C4-2B (cell line): Measurements from ENCODE around the gene SRSF5.

Source experiments
- H3K27ac ChIP-seq: fragments of 450-650 bp; 2 replicates; pipeline ENCODE4 v1.5.1; 2017
- ZFX ChIP-seq: fragments of 450-650 bp; IDR thresholded peaks from 2 replicates; pipeline ENCODE4 v1.6.1; 2017
- TF ChIP-seq, protein P1 (sequence below): fragments of 450-650 bp; conservative IDR thresholded peaks from 2 replicates; pipeline ENCODE4 v1.5.1; 2017; ENCODE audit warnings: mild to moderate bottlenecking

The SRSF5 gene

DNA sequence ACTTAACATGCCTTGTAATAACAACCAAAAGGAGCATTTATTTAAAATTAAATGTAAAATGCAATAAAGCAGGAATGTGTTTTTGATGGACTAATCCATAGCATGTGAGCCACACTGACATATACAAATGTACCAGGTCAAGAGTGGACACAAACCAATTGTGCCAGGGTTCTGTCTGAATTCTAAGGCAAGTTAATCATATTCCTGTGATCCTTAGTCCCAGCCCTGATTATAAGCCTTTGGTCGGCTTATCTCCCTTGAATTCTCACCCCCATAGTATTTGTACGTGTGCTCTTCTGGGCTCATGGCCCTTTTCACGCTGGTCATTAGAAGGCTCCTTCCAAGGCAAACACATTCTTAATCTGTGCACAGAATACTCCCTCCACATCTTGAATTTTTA lies 10.6 kb upstream of the SRSF5 start:
- TF ChIP-seq, protein P1, sequence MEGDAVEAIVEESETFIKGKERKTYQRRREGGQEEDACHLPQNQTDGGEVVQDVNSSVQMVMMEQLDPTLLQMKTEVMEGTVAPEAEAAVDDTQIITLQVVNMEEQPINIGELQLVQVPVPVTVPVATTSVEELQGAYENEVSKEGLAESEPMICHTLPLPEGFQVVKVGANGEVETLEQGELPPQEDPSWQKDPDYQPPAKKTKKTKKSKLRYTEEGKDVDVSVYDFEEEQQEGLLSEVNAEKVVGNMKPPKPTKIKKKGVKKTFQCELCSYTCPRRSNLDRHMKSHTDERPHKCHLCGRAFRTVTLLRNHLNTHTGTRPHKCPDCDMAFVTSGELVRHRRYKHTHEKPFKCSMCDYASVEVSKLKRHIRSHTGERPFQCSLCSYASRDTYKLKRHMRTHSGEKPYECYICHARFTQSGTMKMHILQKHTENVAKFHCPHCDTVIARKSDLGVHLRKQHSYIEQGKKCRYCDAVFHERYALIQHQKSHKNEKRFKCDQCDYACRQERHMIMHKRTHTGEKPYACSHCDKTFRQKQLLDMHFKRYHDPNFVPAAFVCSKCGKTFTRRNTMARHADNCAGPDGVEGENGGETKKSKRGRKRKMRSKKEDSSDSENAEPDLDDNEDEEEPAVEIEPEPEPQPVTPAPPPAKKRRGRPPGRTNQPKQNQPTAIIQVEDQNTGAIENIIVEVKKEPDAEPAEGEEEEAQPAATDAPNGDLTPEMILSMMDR, result no peak
- TF ChIP-seq ZFX, result no peak

DNA sequence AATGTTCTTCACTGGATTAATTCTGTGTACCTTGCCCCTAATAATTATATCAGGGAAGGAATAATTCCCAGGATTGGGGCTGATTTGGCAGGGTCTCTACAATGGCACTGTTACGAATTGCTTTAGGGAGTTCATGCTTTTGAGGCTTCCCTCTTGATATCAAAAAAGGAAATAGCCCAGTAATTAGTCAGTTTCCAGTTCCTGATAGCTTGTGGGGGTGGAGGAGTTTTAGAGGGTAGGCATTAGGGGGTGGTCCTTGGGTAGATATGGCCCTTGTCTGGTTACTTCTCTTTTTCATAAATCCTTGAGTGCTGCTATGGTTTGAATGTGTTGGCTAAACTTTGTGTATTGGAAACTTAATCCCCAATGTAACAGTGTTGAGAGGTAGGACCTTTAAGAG lies 6.1 kb upstream of the SRSF5 start:
- no peak for TF ChIP-seq ZFX
- TF ChIP-seq, protein P1, result no peak
- no peak overlapping the region for H3K27ac ChIP-seq

More for the DNA sequence above, 10.6 kb upstream of the SRSF5 start:
- no peak overlapping the region for H3K27ac ChIP-seq

DNA sequence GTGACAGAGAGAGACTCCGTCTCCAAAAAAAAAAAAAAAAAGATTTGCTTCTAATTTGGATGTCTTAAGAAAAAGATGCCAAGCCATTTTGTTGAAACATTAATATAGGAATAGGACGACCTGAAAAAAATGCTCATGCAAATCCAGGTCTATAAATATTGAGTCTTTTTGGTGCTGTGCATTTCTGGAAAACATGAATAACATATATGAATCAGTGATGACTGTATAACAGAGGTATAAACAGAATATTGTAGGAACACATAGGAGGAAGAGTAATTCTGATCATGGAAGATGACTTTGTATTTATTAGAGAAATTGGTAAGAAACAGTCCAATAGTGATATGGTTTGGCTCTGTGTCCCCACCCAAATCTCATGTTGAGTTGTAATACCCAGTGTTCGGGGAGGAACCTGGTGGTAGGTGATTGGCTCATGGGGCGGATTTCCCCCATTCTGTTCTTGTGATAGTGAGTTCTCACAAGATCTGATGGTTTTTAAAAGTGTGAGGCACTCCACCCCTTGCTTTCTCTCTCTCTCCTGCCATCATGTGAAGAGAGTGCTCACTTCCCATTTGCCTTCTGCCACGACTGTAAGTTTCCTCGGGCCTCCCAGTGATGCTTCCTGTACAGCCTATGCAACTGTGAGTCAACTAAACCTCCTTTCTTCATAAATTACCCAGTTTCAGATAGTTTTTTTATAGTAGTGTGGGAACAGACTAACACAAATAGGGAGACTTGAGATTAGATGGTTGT lies 3.0 kb upstream of the SRSF5 start:
- no peak overlapping the region for H3K27ac ChIP-seq
- TF ChIP-seq, protein P1, result no peak
- TF ChIP-seq ZFX, result no peak

DNA sequence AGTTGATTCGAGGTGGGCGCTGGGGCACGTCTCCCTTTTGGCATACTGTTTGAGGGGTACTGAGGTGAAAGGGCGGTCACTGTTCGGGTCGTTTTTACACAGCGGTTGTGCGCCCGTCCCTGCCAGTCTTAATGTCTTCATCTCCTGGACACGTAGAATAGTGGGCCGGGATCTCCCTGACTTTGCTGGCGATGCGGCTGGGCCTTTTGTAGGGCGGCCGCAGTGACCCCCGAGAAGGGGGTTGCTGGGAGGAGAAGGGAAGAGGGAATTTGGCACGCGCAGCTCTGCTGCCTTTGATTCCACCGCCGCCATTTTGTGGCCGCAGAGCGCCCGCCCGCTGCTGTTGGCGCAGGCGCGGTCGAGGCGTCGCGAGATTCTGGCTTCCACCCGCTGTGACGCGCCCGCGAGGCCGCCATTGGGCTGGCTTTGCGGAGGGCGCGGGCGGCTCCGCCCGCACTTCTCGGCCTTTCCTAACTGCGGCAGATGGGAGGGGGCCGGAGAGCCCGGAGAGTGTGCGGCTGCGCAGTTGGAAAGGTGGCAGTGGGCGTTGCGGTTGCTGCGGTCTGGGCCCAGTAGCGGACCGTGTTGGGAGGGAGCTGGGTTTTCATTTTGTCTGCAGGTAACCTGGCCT lies 542 bp downstream of the SRSF5 start:
- TF ChIP-seq, protein P1, result no peak
- TF ChIP-seq ZFX, result no peak
- peak overlapping the region; percentile 99 for H3K27ac ChIP-seq

DNA sequence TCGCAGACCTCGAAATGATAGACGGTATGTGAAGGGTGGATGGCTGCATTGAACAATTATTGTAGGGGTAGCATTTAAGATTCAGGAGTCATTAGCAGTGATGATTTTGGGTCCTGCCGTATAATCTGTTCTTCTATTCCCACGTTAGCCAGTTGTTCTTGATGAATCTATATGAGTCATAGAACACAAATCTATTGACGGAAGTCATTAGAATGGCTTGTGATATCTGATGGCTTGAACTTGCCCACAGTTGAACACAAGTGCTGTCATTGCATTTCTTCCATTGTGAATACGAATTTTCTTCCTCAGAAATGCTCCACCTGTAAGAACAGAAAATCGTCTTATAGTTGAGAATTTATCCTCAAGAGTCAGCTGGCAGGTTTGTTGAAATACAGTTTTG lies 1.9 kb downstream of the SRSF5 start:
- H3K27ac ChIP-seq, result peak overlapping the region; percentile 99; the same call in 1 of the 2 replicates

DNA sequence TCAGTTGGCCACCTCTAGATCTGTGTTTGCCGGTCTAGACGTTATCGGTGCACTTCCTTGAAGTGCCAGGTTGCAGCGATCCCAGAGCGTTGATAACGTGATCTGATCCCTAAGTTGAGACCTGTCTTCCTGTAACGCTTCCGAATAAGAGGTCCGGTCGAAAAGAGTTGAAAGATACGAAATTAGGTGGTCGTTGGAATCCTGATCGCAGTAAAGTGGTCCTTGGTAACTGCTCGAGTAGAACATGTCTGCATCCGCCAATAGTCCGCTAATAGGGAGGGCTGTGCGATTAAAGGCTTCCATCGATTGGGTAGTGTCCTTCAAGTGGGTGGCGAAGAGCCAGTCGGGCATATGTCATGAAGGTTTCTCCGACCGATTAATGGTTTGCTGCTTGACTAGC lies 2.7 kb downstream of the SRSF5 start:
- H3K27ac ChIP-seq, result no peak overlapping the region
- TF ChIP-seq ZFX, result no peak
- TF ChIP-seq, protein P1, result no peak

More for the DNA sequence above, 1.9 kb downstream of the SRSF5 start:
- TF ChIP-seq ZFX, result no peak

DNA sequence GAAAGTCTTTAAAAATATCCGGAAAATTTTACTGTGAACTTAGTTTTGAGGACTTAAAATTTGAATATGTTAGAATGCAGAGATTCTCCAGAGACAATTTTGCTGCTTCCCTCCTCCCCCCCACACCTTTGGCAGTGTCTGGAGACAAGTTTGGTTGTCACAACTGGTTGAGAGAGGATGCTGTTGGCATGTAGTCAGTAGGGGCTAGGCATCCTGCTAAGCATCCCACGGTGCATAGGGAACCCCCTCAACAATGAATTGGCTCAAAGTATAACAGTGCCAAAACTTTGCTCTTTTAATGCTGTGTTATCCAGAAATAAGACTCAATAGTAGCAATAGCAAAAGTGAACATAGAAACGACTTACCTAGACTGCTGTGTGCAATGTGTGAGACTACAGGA lies 3.6 kb downstream of the SRSF5 start:
- TF ChIP-seq, protein P1, result no peak
- no peak for TF ChIP-seq ZFX
- no peak overlapping the region for H3K27ac ChIP-seq
